Activated CD4-positive, alpha-beta T cell treated with anti-CD3 and anti-CD28 coated beads, Interleukin-10, Interleukin-2, amounts not matched to agents 100 ng/mL and 50 ng/mL, durations not matched to agents 16 hours and 8 hours (primary cell): ENCODE results near the gene TCF7L2.

Experiments
- DNase-seq: peaks from one replicate; pipeline ENCODE4 v3.0.0-alpha.2; 2020

TCF7L2 gene

GRCh38 chr10:112948196-112948595, 1.9 kb upstream of the TCF7L2 start:
- no peak for DNase-seq

GRCh38 chr10:112949143-112949823, 764 bp upstream of the TCF7L2 start:
- no peak for DNase-seq

- DNase-seq: peak; percentile 9
Measured at GRCh38 chr10:112950714-112951358, 789 bp downstream of the TCF7L2 start.

DNA sequence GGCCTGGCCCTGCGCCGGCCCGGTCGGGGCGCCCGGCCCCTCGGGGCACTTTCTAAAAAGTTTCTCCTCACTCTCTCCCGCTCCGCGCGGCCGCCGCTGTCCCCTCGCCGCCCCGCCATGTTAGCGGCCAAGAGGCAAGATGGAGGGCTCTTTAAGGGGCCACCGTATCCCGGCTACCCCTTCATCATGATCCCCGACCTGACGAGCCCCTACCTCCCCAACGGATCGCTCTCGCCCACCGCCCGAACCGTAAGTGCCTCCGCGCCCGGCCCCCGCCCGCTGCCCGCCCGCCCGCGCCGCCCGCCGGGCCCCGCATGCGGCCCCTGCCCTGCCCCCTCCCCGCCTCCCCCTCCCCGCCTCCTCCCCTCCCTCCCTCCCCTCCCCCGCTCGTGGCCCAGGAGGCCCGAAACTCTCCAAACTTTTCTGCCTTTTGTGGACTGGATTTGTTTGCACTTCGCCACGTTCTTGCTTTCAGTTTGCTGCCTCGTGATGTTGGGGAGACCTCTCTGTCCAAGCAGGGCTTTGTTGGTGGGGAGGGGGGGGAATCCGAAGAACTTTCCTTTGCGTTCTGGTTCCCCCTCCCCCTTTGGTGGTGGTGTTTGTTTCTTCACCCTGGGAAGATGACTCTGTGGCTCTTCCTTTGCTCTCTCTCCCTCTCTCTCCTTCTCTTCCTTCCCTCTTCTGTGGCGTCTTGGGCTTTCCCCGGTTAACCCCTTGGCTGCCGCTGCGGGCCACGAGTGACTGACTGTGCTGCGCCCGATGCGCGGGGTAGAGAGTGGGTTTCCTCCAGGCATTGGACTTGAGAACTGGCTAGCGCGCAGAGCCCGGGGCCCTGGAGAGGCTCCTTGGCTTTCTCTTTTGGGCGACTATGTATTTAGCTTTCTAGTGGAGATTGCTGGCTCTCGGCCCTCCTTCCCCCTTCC, 1.6 kb downstream of the TCF7L2 start:
- DNase-seq: peak; percentile 37

GRCh38 chr10:112952282-112953173, 2.5 kb downstream of the TCF7L2 start:
- no peak for DNase-seq

DNA sequence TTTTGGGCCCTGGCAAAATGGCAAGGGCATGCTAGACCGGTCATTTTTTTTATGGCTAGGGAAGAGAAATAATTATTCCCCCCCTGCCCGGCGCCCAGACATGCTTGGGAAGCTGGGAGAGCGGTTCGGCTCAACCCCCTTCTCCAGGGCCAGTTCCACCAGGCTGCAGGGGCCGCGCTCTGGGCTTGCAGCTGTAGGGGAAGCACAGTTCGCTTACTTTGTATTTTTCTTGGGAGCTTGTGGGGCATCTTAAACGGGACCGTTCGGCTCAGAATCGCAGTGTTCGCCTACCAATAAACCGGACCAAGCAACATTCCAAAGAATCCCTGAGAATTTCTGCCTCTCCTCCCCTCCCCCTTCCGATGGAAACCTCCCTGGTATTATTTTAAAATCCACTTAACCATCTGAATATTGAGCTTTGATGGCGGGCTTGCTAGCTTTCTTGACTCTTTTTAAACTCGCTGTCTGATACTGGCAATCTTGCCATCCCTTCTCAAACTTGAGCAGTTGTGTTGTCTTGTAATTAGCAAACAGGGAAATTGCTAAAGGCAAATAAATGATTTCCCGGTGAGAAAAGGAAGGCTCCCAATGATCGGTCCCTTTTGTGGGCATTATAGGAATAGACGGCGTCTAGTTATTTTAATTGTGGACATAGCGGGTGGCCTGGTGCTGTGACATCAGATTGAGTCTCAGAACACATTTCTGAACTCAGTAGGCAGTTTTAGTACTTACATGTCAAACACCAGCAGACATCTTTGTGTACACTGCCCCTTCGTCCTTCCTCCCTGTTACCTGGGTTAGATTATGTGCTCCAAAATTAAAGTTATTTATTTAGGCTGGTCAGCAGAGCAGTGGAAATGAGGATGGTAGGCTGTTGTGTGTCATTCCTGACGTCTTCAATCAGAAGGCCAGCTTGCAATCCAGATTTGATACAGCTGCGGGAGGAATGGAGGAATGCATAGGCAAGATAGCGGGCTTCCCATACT, 3.4 kb downstream of the TCF7L2 start:
- DNase-seq: no peak

DNA sequence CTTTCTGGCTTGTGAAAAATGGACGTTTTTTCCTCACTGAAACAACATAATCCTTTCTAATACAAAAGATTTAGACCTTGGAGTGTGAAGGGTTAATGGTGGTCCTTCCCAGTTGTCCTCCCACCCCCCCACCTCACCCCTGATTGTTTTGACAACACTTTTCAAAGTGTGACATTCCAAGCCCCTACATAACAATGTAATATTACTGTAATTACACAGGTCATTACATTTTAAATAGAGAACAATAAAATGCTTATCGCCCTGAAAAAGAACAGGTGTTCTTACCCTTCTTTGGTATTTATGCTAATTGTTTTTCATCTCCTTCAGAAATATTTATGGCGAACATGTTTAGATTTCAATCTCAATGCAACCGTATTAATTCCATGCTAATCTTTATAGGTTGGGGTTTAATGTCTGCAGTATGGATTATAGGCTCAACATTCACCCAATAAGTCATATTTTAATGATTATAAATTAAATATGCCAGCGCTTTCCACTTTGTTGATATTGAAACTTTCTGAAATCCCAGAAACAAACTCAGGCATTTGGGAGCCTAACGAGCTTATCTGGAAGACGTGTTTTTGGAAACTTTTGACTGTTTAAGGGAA, 5.0 kb downstream of the TCF7L2 start:
- no peak for DNase-seq

GRCh38 chr10:112955582-112956421, 5.8 kb downstream of the TCF7L2 start:
- DNase-seq: no peak

DNA sequence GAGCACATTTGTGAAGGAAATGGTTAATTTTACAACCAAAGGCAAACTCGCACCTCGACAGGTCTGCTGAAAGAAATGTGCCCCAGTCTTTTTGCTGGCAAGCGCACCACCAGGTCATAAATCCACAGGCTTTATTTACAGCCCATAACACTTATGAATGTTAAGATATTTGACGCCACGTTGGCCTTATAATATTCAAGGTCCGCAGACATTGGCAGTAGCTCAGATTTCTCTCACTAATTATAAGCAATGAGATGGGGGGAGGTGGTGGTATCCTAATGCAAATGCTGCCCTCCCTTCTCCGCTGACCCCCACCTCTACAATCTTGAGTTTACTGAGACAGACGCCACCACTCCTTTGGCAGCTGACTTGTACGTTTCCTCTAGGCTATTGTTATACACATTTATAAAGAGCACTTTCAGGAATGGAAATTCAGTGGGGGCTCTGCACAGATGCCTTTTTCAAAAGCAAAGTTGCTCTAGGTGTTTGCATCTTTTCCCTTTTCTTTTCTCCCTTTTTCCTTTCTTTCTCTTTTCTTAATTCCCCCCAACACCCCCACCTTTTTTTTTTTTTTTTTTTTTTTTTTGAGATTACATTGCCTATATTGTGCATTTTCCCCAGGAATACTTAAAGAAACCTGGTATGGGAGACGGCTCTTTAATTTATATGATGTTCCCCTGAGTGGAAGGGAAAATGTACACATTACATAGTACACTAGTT, 6.7 kb downstream of the TCF7L2 start:
- DNase-seq: no peak

DNA sequence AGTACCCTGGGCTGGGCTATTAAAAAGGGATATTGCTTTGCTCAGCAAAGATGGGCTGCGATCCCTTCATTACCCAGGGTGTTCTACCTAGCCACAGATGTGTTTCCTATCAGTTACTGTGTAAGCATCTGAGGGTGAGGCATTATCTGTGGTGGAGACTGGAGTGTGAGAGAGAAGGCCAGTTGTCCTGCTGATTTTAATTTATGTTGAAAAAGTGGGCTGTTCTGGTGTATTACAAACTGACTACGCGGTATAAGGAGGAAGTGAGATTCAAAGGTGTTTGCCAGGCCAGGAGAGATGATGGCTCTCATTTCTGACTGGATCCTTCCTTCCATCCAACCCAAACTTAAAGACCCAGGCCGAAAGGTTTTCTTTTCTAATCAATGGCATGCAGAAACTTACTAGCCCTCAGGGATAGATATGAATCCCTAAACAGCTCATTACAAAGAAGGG, 7.6 kb downstream of the TCF7L2 start:
- no peak for DNase-seq

DNA sequence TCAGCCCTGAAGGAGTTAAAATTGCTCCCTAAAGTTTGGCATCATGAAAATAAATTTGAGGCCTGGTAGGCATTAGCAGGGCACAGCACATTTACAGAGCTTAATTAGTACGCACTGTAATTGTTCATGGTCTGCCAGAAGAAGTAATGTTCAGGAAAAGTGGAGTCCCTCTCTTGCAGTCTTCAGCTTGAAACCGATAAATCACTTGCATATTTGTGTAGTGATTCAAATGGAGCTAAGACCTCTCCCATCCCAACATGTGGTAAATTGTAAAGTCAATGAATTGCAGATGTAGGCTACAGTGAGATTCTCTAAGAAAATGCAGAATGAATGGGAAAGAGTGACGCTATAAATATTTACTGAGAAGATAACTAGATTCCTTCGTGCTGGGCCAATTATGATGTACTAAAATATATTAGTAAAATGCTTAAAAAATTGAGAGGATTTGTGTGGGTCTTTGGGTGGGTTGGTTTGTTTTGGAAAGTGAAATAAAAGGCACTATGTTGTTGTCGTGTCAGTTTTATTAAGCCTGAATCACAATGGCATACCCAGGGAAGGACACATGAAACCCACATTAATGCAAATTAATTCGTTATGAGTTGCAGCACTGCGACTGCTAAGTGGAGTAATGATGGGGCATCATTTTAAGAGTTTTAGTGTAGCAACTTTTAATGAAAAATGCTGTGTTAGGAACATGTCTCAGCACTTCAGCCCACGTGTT, 8.4 kb downstream of the TCF7L2 start:
- no peak for DNase-seq

DNA sequence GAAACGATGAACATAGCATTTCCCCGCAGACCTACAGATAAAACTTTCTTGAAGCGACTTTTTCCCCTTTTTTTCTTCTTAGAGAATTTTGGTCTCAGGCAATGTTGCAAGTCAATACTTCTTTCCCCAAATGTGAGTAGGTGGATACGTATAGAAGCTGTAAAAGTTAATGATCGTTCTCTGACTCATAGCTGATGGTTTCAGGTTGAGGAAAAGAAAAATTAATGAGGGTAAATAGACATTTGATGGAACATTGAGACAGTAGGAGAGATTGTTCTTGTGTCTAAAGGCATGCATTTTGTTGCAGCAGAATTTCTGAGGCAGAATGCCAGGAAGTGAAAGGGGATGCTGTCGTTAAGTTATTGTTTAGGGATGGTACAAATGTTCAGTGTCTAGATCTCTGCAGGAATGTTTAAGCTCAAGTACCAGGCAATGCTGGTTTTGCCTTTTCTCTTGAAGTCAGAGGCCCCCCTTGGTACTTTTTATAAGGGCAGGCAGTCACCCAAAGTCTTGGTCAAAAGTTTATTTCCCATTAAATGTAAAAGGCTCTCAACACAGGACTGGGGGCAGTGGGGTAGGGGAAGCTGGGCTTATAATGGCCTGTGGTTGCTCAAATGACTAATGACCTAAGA, 9.3 kb downstream of the TCF7L2 start:
- no peak for DNase-seq

DNA sequence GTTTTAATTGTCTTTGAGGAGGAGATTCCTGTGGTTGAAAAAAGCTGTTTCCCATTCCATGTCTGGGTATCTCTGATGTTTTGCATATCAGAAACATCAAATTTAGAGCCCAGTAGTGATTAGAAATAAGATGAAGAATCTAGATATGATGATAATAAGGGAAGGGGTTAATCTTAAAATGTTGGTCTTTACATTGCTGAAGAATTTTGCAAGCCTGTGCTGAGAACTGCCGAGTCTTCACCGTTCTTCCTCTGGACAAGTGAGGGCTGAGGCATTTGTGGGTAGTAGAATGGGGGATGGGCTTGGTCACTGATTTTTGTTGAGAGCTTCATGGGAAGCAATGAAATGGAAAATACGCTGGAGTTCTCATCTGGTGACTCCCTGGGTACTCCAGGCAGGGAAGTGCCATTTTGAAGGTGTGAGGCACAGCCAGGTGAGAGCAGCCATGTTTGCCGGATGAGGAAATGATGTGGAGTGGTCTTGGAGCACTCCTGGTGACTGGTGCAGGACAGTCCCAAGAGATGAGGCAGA, 10.2 kb downstream of the TCF7L2 start:
- DNase-seq: no peak

GRCh38 chr10:112961609-112962008, 11.6 kb downstream of the TCF7L2 start:
- DNase-seq: no peak

- DNase-seq: no peak
Measured at GRCh38 chr10:112962343-112962742, 12.3 kb downstream of the TCF7L2 start.

GRCh38 chr10:112963835-112964234, 13.8 kb downstream of the TCF7L2 start:
- no peak for DNase-seq

DNA sequence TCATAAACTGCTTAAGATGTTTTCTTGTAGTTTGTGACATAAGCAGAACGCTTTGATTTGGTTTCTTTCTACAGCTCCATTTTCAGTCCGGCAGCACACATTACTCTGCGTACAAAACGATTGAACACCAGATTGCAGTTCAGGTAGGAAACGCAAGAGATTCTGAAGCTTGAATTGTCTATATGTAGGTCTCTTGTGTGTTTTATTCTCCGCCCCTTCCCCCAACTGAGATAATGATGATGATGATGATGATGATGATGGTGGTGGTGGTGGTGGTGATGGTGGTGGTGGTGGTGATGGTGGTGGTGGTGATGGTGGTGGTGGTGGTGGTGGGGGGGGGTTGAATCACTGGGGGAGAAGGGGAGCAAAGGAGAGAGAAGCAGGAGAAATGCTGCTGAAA, 14.4 kb downstream of the TCF7L2 start:
- no peak for DNase-seq
